NOMO-1 treated with DMSO at 0.1 percent for 48 hours (cell line): ENCODE measurements around the gene TBC1D8B.

Source experiments
- DNase-seq: peaks from one replicate; lab custom pipeline; 2025; ENCODE audit not compliant: unreplicated experiment; lab: John Stamatoyannopoulos, UW

The TBC1D8B gene

DNA sequence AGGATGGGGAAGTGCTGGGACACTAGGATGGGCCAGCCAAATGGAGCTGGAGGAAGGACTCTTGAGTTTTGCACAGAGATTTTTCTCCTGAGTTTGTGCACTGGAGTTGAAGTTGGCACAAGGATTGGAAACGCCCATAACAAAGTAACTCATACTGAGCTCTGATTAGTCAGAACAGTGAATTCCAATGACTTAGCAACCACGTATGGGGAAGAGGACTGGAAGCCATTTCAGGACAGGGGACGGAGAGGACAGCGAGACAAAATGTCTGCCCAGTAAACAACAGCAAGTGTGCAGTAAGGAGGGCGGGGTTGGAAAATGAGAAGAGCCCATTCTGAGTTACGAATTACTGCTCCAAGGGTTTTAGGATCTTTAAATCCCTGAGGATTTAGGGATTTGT lies 94.8 kb downstream of the TBC1D8B start:
- DNase-seq = no peak

DNA sequence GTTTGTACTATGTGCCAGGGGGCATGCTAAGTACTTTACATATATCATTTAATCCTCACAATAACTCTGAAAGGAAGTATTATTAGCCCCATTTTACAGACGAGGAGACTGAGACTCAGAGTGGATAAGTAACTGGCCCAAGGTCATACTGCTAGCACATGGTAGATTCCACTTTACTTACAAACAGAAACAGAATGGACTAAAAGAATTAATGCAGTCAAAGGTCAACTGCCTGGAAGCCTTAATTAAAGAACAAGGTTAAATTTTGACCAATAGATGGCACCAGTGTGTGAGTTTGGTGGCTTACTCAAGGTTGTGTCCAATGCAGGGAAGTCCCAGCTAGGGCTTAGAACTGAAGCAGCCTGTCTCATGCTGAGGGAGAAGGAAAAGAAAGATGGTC lies 96.0 kb downstream of the TBC1D8B start:
- peak; percentile 46 for DNase-seq

DNA sequence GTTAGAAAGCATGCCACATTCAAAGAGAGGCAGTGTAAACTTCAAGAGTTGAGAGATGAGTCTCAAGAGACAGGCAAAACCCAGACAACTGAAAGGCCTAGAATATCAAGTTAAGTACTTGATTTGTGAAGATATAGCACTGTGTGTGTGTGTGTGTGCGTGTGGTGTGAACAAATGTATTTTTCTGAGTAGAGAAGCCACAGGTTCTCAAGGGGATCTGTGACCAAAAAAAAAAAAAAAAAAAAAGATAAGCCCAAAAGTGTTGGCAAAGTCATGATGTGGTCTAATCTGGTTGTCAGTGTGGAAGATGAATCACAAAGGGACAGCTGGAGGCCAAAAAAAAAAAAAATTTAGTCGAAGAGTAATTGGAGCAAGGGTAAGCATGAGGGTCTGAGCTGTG lies 96.8 kb downstream of the TBC1D8B start:
- DNase-seq = no peak

DNA sequence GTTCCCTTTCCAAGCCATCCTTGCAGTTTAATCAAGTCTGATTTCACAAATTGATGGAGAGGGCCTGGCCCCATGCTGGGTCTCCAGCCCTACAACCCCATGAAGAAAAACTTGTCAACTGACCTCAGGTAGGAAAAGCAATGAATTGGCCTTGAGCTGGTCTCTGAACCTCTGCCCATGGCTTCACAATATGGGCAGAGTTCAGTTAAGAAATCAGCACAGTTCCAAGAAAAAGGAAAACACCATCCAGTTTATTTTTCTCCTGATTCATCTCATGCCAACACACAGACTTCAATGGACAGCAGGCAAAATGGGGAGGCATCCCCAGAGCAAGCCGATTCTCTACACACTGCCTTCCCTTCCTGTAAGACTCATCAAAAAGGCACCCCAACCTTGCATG lies 97.4 kb downstream of the TBC1D8B start:
- DNase-seq = no peak

DNA sequence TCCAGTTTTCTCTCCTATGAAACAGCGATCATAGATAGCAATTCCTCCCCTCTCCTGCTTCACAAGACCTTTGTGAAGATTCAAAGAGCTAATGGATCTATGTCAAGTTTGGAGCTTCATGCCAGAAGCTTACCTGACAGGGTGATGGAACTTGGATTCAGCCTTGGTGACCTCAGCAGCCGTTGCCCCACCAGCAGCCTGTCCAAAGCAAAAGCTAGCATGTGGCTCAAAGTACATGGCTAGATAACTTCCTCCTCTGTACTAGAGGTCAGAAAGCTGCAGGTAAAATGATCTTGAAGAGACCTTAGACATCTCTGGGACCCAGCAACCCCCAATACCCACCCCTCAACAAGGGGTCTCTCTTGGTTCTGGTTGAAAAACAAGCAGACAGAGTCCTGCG lies 98.9 kb downstream of the TBC1D8B start:
- no peak for DNase-seq

DNA sequence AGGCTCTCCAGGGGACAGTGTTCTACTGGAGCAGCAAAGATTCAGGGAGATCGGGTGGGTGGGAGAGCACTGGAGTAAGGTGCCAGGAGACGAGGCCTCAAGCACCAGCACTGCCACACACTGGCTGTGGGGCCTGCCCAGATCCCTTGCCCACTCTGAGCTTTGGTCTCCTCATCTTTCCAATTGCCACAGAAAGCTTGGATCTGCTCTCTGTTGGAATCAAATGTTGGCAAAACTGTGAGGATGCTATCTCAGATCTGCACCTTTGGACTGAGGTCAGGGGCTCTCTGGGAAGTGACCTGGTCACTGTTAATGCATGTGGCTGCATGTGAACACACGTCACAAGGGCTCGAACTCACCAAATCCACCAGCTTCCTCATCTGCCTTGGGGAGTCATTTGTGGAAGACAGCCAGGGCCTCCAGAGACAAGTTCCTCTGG lies 99.3 kb downstream of the TBC1D8B start:
- DNase-seq = no peak

DNA sequence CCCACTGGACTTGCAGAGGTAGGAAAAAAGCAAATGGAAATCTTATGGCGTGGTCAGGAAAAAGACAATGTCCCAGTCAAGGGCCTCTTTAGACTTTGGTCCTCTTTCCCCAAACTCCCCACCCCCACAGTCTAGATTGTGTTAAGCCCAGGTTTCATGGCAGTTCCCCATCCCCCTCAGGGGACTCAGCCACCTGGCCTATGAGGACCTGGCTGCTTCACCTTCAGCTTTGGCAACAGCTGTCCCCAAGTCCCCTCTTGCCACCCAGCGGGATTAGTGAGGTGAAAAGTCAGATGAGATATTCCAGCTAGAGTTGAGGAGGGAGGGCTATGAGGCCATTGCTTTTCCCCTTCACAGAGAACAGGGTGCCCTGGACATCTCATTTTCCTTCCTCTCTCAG lies 100.2 kb downstream of the TBC1D8B start:
- DNase-seq = no peak

DNA sequence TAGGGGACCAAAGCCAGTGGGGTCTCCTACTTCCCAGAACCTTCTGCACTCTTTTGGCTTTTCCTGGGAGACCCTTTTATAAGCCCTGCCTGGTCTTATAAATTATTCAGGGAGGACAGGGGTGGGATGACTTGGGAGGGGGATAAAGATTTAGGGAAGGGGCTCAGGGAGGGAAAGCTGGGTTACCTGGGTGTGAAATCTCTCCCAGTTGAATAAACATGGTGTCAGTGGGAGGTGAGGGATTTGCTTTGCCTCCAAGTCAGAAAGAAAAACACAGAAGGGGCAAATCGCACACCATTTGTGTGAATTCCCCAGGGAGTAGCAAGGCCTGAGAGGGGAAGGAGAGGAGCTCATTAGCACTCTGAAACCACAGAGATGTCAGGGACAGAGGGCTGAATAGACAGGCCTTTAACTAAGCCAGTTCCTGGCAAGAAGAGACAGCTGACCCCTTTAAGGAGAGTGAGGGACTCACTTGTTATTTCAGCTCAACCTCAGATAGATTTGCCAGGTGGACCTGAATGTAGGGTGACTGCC lies 100.9 kb downstream of the TBC1D8B start, which contains the start of gene RIPPLY1:
Gene RIPPLY1 (minus strand): TSS at position 51 of the 534 bp plus-strand sequence. CDS start 54 bp downstream, outside the sequence.
- no peak for DNase-seq

DNA sequence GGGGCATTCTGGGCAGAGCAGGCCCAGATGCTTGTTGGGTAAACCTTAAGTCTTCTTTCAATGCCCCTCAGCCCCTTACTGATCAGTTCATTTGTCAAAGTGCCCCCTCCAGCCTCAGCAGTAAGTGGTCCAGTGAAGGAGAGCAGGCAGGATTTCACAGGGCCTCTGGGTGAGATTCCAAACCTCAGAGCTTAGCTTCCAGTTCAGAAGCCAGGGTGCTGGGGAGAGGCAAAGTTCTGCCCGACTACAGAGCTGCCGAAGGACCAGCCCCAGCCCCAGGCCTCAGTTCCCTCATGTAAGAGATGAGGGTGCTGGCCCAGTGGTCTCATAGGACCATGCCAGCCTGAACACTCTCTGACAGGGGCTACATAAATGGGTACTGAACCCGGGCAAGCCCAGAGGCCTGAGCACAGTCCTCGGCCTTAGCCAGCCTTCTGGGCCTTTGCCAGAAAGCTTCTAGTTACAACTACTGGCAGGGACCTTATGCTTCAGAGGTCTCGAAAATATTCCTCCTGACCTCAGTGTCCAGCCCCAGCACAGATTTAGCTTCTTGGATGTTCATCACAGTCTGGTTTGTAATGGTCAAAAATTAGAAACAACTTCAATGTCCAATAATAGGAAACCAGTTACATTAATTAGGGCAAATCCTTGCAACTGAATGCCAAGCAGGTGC lies 101.5 kb downstream of the TBC1D8B start:
- DNase-seq = no peak

DNA sequence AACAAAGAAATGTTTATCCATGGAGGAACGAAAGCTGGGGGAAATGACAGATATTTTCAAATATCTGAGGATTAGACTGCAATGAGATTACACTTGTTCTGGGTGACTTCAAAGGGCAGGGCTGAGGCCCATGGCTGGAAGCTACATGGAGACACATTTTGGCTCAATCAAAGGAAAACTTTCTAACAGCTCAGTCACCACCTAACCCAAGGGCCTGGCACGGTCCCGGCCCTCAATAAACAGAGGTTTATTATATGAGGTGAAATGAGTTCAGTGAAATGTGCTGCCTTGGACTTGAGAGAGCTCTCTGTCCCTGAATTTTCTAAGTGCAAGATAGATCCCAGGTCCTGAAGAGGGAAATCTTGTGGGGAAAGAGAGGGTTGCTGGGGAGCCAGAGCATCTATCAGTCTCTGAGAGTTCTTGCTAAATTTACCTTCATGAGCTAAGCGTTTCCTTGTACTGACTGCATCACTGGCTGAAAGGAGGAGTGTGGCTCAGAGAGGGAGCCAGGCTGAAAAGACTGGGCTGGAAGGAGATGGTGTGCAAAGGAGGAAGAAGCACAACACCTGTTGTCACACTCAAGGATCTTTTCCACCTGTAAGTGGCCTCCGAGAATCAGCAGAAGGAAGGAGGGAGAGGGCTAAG lies 102.7 kb downstream of the TBC1D8B start:
- DNase-seq = no peak

DNA sequence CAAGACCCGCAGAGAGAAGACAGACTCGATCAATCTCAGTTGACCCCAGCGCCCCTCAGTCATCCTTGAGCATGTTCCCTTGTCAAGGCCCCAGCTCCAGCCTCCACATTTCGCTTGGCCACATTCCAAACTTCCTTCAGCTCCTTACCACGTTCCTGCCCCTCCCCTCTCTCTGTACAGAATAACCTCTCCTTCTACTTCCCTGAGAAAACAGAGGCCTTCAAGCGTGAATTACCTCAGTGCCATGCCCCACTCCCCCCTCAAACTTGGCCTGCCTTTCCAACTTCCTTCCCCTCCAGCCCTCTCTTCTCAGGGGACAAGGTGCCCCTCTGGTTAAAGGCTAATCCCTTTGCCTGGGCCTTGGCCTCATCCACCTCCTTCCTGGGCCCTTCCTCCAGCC lies 103.9 kb downstream of the TBC1D8B start:
- DNase-seq = no peak

DNA sequence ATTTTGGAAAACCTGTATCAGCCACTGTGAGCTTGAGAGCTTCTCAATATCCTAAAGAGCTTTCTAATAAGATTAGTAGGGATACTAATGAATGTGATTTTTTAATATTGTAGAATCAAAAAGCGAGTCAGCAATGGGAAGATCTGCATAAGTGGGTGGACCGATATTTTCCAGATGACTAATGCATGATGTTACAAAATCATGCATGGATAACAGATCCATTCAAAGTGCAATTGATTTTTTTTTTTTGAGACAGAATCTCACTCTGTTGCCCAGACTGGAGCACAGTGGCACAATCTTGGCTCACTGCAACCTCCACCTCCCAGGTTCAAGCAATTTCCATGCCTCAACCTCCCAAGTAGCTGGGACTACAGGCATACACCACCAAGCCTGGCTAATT lies 110.4 kb downstream of the TBC1D8B start:
- DNase-seq = no peak

DNA sequence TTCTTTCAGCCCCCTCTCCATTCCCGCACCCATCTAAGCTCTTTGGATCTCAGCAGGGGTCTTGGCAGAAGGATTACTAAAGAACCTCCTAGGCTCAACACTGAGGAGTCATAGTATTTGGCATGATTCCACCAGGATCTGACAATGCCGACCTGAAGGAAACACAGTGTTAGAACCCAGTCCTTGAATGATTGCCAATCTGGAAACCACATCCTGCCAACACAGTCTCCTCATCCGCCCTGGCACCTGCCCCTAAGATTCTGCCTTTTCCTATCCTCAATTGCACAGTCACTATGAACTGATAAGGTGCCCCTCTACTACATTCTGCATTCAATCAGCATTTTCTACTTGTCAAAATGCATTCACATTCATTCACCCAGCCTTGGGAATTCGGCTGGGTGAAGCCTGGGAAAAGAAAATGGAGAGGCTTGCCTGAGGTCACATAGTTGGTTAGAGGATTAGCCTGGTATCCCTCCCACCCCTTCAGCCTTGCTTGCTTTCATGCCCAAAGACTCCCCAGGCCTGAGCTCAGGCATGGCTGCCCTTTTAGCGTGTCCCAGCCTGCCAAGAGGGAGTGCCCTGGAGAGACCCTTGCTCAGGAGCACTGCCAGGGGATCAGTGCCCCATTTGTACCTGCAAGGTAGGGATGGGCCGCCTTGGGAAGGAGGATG lies 115.5 kb downstream of the TBC1D8B start:
- no peak for DNase-seq

DNA sequence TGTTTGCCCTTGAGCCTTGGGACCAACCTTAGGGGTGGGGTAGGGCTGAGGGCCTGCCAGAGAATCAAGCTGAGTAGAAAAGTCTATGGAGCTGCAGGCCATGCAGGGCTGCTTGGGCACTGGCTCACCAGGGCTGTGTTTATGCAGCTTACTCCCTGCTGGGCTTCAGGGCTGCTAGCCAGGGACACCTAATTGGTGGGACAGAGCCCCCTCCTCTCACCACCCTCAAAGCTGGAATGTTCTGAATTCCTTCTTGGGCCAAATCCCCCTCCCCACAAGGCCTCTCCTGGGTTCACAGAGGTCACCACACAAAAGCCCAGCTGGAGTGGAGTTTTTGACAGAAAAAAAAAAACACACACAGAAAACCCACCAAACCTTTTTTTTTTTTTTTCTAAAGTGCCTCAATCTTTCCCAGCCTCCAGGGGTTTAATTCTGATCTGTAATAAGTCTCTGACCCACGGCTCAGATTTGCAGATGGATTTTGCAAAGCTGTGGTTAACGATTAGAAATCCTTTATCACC lies 117.5 kb downstream of the TBC1D8B start, which contains the start of gene CLDN2:
Gene CLDN2 (plus strand): TSS at position 471 of the 521 bp plus-strand sequence. CDS start 7,827 bp downstream, outside the sequence.
- no peak for DNase-seq

DNA sequence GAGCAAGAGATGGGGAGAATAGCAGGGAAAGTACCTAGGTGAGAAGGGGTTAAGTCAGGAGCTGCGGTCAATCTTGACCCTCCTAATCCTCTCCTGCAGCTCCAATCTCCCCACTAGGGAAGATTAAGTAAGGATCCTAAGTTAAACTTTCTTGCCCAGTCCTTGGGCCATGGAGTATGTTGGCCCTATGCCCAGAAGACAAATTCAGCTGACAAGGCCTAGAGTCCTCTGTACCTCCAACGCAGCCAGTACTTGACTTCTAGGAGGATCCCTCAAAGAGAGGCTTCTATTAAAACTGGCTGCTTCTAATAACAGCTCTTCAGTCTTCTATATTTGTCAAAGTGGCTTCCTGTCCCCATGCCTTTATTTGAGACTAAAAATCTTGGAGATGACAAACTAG lies 119.2 kb downstream of the TBC1D8B start:
- no peak for DNase-seq
